Epithelial cell of prostate (primary cell): ENCODE measurements around the gene CKS2.
"Not testable (repeated sequence)": the region's sequence is repeated elsewhere in the genome, so short reads cannot be mapped to it uniquely, and the experiment has no call there.

Experiments used
- DNase-seq: peaks from one replicate; pipeline ENCODE4 v3.0.0-alpha.2; 2011; ENCODE audit warnings: low read depth, low spot score
- H3K27ac ChIP-seq: fragments of 450-650 bp; 2 replicates; pipeline ENCODE4 v1.5.1; 2017; ENCODE audit warnings: mild to moderate bottlenecking

Gene CKS2

GRCh38 chr9:89310475-89311345 is at the start of gene CKS2:
TSS of gene CKS2 (plus strand) at chr9:89311195. CDS start at chr9:89311293, 98 bp downstream.
- peak within 1 kb of the TSS; percentile 98 for H3K27ac ChIP-seq
- DNase-seq = peak; percentile 99

GRCh38 chr9:89273528-89274279 is 37.3 kb upstream of the CKS2 start:
- DNase-seq = no peak

GRCh38 chr9:89274838-89275237 is 36.2 kb upstream of the CKS2 start:
- DNase-seq = peak; percentile 83
- H3K27ac ChIP-seq = peak overlapping the region; percentile 31

More at GRCh38 chr9:89273528-89274279, 37.3 kb upstream of the CKS2 start:
- H3K27ac ChIP-seq = no peak overlapping the region

GRCh38 chr9:89276040-89276439 is 35.0 kb upstream of the CKS2 start:
- not testable (repeated sequence) for H3K27ac ChIP-seq, DNase-seq

GRCh38 chr9:89277043-89277442 is 34.0 kb upstream of the CKS2 start:
- no peak overlapping the region for H3K27ac ChIP-seq
- no peak for DNase-seq

- no peak for DNase-seq
Measured at GRCh38 chr9:89277454-89277853, 33.5 kb upstream of the CKS2 start.

GRCh38 chr9:89278551-89278950 is 32.4 kb upstream of the CKS2 start:
- no peak overlapping the region for H3K27ac ChIP-seq
- DNase-seq = no peak

More at GRCh38 chr9:89277454-89277853, 33.5 kb upstream of the CKS2 start:
- H3K27ac ChIP-seq = no peak overlapping the region

- DNase-seq = no peak
Measured at GRCh38 chr9:89278997-89279739, 31.8 kb upstream of the CKS2 start.

GRCh38 chr9:89281106-89281505 is 29.9 kb upstream of the CKS2 start:
- no peak for DNase-seq

More at GRCh38 chr9:89278997-89279739, 31.8 kb upstream of the CKS2 start:
- H3K27ac ChIP-seq = no peak overlapping the region

GRCh38 chr9:89282248-89282968 is 28.6 kb upstream of the CKS2 start:
- DNase-seq = not testable (repeated sequence)

More at GRCh38 chr9:89281106-89281505, 29.9 kb upstream of the CKS2 start:
- H3K27ac ChIP-seq = no peak overlapping the region

GRCh38 chr9:89284076-89284475 is 26.9 kb upstream of the CKS2 start:
- DNase-seq = no peak
- no peak overlapping the region for H3K27ac ChIP-seq

More at GRCh38 chr9:89282248-89282968, 28.6 kb upstream of the CKS2 start:
- not testable (repeated sequence) for H3K27ac ChIP-seq

GRCh38 chr9:89291741-89292140 is 19.3 kb upstream of the CKS2 start:
- no peak overlapping the region for H3K27ac ChIP-seq
- DNase-seq = no peak

GRCh38 chr9:89293014-89293413 is 18.0 kb upstream of the CKS2 start:
- no peak overlapping the region for H3K27ac ChIP-seq

GRCh38 chr9:89295400-89295799 is 15.6 kb upstream of the CKS2 start:
- H3K27ac ChIP-seq = no peak overlapping the region
- DNase-seq = no peak

More at GRCh38 chr9:89293014-89293413, 18.0 kb upstream of the CKS2 start:
- DNase-seq = no peak

- H3K27ac ChIP-seq, DNase-seq: not testable (repeated sequence)
Measured at GRCh38 chr9:89301996-89302395, 9.0 kb upstream of the CKS2 start.

- no peak overlapping the region for H3K27ac ChIP-seq
- DNase-seq = no peak
Measured at GRCh38 chr9:89304020-89304833, 6.8 kb upstream of the CKS2 start.

- no peak for DNase-seq
- no peak overlapping the region for H3K27ac ChIP-seq
Measured at GRCh38 chr9:89304834-89305188, 6.2 kb upstream of the CKS2 start.

- no peak for DNase-seq
- H3K27ac ChIP-seq = no peak overlapping the region
Measured at GRCh38 chr9:89305868-89306267, 5.1 kb upstream of the CKS2 start.

- peak overlapping the region; percentile 94 for H3K27ac ChIP-seq
- DNase-seq = no peak
Measured at GRCh38 chr9:89309166-89309565, 1.8 kb upstream of the CKS2 start.
